SK-N-MC (cell line): Measurements from ENCODE around the gene ATP6AP1.
A peak's percentile ranks its signal among the peaks of the same experiment; 100 is the strongest.

Experiments used
- DNase-seq: peaks from one replicate; pipeline ENCODE4 v3.0.0-alpha.2; 2011; ENCODE audit warnings: low read depth, low spot score
- H3K27ac ChIP-seq: fragments of 200-600 bp; sonication (generic); 2 replicates; pipeline ENCODE4 v1.5.1; 2016; ENCODE audit warnings: mixed run types
- H3K36me3 ChIP-seq: fragments of 200-600 bp; sonication (generic); 2 replicates; pipeline ENCODE4 v1.6.1; 2017; ENCODE audit warnings: antibody characterized with exemption, low read length, mixed read lengths; ENCODE audit not compliant: insufficient read depth
- H3K4me3 ChIP-seq: fragments of 200-600 bp; sonication (generic); 2 replicates; pipeline ENCODE4 v1.5.1; 2016
- H3K9ac ChIP-seq: fragments of 200-600 bp; sonication (generic); 2 replicates; pipeline ENCODE4 v1.8.0; 2017; ENCODE audit warnings: mixed run types, mixed read lengths; ENCODE audit not compliant: insufficient read length
- H3K9me3 ChIP-seq: fragments of 200-600 bp; sonication (generic); 2 replicates; pipeline ENCODE4 v1.6.1; 2017; ENCODE audit warnings: low read depth, mild to moderate bottlenecking, antibody characterized with exemption, low read length, moderate library complexity, mixed read lengths
- EZH2 ChIP-seq: fragments of 200-600 bp; sonication (generic); IDR thresholded peaks from one replicate; pipeline ENCODE4 v1.6.1; 2017; ENCODE audit warnings: antibody characterized with exemption
- FOXP2 ChIP-seq: optimal IDR thresholded peaks from 2 replicates; pipeline ENCODE3; 2011; ENCODE audit warnings: mild to moderate bottlenecking, moderate library complexity; ENCODE audit not compliant: insufficient read depth; ENCODE audit errors: extremely low read length, control extremely low read depth
- POLR2AphosphoS5 ChIP-seq: IDR thresholded peaks from 2 replicates; pipeline ENCODE4 v1.6.1; 2012; ENCODE audit warnings: mild to moderate bottlenecking, low read depth, low read length, borderline replicate concordance

The ATP6AP1 gene, protein sequence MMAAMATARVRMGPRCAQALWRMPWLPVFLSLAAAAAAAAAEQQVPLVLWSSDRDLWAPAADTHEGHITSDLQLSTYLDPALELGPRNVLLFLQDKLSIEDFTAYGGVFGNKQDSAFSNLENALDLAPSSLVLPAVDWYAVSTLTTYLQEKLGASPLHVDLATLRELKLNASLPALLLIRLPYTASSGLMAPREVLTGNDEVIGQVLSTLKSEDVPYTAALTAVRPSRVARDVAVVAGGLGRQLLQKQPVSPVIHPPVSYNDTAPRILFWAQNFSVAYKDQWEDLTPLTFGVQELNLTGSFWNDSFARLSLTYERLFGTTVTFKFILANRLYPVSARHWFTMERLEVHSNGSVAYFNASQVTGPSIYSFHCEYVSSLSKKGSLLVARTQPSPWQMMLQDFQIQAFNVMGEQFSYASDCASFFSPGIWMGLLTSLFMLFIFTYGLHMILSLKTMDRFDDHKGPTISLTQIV

GRCh38 chrX:154428176-154429171 lies at the start of gene ATP6AP1:
Gene ATP6AP1, plus strand, starts transcription at chrX:154428677. Its CDS starts 16 bp downstream, at chrX:154428693.
- TF ChIP-seq FOXP2 (no peak), POLR2AphosphoS5 (peak; percentile 73; the same call in 1 of the 2 replicates), EZH2 (no peak)
- DNase-seq: peak; percentile 68
- Histone ChIP-seq H3K9ac (peak within 1 kb of the TSS; percentile 66), H3K36me3 (no peaks in the 10 kb centered on the region; the same call in 1 of the 2 replicates), H3K9me3 (no peaks in the 10 kb centered on the region), H3K4me3 (peak within 1 kb of the TSS; percentile 81), H3K27ac (0 out of 2 replicates have a peak within 1 kb of the TSS, but pooled peaks have one; percentile 21)

- H3K9ac ChIP-seq: peak within 1 kb of the TSS; percentile 97
- H3K4me3 ChIP-seq: peak within 1 kb of the TSS; percentile 82
- H3K9me3 ChIP-seq: no peaks in the 10 kb centered on the region
- H3K27ac ChIP-seq: peak within 1 kb of the TSS; percentile 96
- no peaks in the 10 kb centered on the region; the same call in 1 of the 2 replicates for H3K36me3 ChIP-seq
- peak; percentile 66 for TF ChIP-seq POLR2AphosphoS5
- no peak for TF ChIP-seq EZH2
- DNase-seq: peak; percentile 80
Observed at GRCh38 chrX:154378799-154379568, 49.5 kb upstream of the ATP6AP1 start, which contains the start of gene EMD. Gene EMD, plus strand, starts transcription at chrX:154379295. Its CDS starts 190 bp downstream, at chrX:154379485.

DNA sequence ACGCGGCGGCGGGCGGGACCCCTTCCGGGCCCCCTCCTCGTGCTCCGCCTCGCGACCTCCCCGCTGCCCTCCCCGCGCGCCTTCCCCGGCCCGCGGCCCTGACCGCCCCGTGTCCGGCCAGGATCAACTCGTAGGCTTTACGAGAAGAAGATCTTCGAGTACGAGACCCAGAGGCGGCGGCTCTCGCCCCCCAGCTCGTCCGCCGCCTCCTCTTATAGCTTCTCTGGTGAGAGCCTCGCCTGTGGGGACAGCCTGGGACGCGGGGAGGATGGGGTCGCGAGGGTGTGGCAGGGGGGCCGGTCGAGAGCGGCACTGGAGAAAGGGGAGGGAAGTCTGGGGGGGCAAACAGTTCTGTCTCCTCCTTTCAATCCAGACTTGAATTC lies 48.9 kb upstream of the ATP6AP1 start:
- no peak for DNase-seq
- H3K36me3 ChIP-seq: no peaks in the 10 kb centered on the region; the same call in 1 of the 2 replicates
- TF ChIP-seq EZH2 (no peak), FOXP2 (no peak), POLR2AphosphoS5 (no peak)
- peak overlapping the region; percentile 97 for H3K9ac ChIP-seq
- H3K27ac ChIP-seq: peak overlapping the region; percentile 85
- peak overlapping the region; percentile 82 for H3K4me3 ChIP-seq
- no peaks in the 10 kb centered on the region for H3K9me3 ChIP-seq

DNA sequence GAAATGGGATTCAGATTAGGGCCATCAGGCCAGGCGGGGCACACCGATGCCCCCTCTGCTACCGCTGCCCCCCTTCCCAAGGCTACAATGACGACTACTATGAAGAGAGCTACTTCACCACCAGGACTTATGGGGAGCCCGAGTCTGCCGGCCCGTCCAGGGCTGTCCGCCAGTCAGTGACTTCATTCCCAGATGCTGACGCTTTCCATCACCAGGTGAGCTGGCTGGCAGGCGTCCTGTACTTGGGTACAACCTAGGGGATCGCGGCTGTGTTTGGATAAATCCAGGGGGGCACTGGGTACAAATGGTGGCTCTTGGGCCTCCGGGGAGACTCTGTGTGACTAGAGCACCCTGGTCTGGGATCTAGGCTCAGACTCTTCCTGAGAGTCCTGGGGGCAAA lies 48.3 kb upstream of the ATP6AP1 start:
- H3K9me3 ChIP-seq: no peaks in the 10 kb centered on the region
- TF ChIP-seq EZH2 (no peak), FOXP2 (no peak), POLR2AphosphoS5 (no peak)
- H3K36me3 ChIP-seq: no peaks in the 10 kb centered on the region; the same call in 1 of the 2 replicates
- no peak for DNase-seq
- peak overlapping the region; percentile 82 for H3K4me3 ChIP-seq
- H3K27ac ChIP-seq: no peak overlapping the region
- H3K9ac ChIP-seq: peak overlapping the region; percentile 97

DNA sequence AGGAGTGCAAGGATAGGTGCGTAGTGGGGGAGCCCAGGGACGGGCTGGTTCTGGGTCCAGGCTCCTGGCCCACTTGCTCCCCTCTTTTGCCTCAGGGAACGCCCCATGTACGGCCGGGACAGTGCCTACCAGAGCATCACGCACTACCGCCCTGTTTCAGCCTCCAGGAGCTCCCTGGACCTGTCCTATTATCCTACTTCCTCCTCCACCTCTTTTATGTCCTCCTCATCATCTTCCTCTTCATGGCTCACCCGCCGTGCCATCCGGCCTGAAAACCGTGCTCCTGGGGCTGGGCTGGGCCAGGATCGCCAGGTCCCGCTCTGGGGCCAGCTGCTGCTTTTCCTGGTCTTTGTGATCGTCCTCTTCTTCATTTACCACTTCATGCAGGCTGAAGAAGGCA lies 47.7 kb upstream of the ATP6AP1 start:
- Histone ChIP-seq H3K9me3 (no peaks in the 10 kb centered on the region), H3K9ac (no peak overlapping the region), H3K36me3 (no peaks in the 10 kb centered on the region; the same call in 1 of the 2 replicates), H3K4me3 (no peak overlapping the region), H3K27ac (no peak overlapping the region)
- no peak for DNase-seq
- TF ChIP-seq EZH2 (no peak), FOXP2 (no peak)

DNA sequence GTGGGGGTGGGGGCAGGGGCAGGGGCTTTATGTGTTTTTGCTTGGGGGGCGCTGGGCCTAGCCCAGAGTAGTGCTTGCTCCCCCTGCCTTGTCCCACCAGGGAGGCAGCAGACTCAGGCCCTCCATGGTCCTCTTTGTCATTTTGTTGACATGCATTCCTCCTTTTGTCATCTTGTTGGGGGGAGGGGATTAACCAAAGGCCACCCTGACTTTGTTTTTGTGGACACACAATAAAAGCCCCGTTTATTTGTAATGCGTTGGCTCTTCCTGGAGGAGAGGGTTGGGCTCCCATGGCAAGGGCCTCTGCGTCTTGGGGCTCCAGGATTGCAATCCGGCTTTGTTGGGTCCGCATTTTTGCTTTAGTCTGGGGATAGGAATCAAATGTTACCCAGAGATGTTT lies 47.2 kb upstream of the ATP6AP1 start:
- H3K27ac ChIP-seq: no peak overlapping the region

GRCh38 chrX:154382483-154383069 lies 45.9 kb upstream of the ATP6AP1 start:
- H3K27ac ChIP-seq: no peak overlapping the region
- H3K9ac ChIP-seq: no peak overlapping the region
- H3K36me3 ChIP-seq: no peaks in the 10 kb centered on the region; the same call in 1 of the 2 replicates
- DNase-seq: no peak
- TF ChIP-seq FOXP2 (no peak), POLR2AphosphoS5 (no peak), EZH2 (no peak)
- H3K4me3 ChIP-seq: no peak overlapping the region
- no peaks in the 10 kb centered on the region for H3K9me3 ChIP-seq

More for the DNA sequence above, 47.2 kb upstream of the ATP6AP1 start:
- no peaks in the 10 kb centered on the region; the same call in 1 of the 2 replicates for H3K36me3 ChIP-seq
- TF ChIP-seq EZH2 (no peak), FOXP2 (no peak), POLR2AphosphoS5 (no peak)
- no peak for DNase-seq
- H3K4me3 ChIP-seq: no peak overlapping the region
- H3K9ac ChIP-seq: no peak overlapping the region
- no peaks in the 10 kb centered on the region for H3K9me3 ChIP-seq
